Ovary (tissue), 9 donors: ENCODE data around the gene STAC2. TPM values are rescaled to one million over a fixed set of nuclear protein-coding genes. Genes with fewer than 3 reads are reported as not detected.
"Not testable (repeated sequence)": the region's sequence is repeated elsewhere in the genome, so short reads cannot be mapped to it uniquely, and the experiment has no call there.

ENCODE experiments used
- DNase-seq, 5 donors: peaks; one replicate each; pipeline ENCODE4 v3.0.0-alpha.2; 2019 to 2020
- H3K27ac ChIP-seq, 2 donors: fragments of 200-600 bp; one replicate each; pipeline versions ENCODE4 v1.5.1 to v1.8.0; 2019 to 2022
- H3K27me3 ChIP-seq: fragments of 200-600 bp; one replicate; pipeline ENCODE4 v1.8.0; 2022
- H3K36me3 ChIP-seq: fragments of 200-600 bp; sonication (generic); one replicate; pipeline ENCODE4 v1.5.1; 2019
- H3K4me1 ChIP-seq: one replicate; pipeline ENCODE4 v1.8.1; 2013; ENCODE audit warnings: mild to moderate bottlenecking, moderate library complexity; ENCODE audit not compliant: insufficient read depth
- H3K4me3 ChIP-seq: fragments of 200-600 bp; sonication (generic); one replicate; pipeline ENCODE4 v1.5.1; 2017
- H3K9me3 ChIP-seq, 2 donors: fragments of 200-600 bp in 1 of 2; sonication (generic) in 1 of 2; one replicate each; pipeline versions ENCODE4 v1.5.1 to v1.8.1; 2013 to 2019; ENCODE audit warnings: mild to moderate bottlenecking in 1 of 2, moderate library complexity in 1 of 2
- EP300 ChIP-seq: sonication (generic); formaldehyde crosslinking; IDR thresholded peaks from one replicate; pipeline ENCODE4 v1.6.1; 2017; ENCODE audit warnings: antibody characterized with exemption
- POLR2A ChIP-seq: fragments of 450-650 bp; IDR thresholded peaks from one replicate; pipeline ENCODE4 v1.6.1; 2017; ENCODE audit warnings: antibody characterized with exemption, mild to moderate bottlenecking, moderate library complexity
- WGBS, 3 donors: extraction: QIAGEN DNeasy Blood & Tissue Kit in 1 of 3; methylation state at CpG; one replicate each; pipeline versions ENCODE4 v1.1.5 to v1.1.7; 2013 to 2017; 5-methylcytosine and 5-hydroxymethylcytosine counted together
- intact Hi-C, 4 donors: fragments of 100-400 bp; cut with DNase I; formaldehyde crosslinking; loops; one replicate each; pipeline versions ENCODE4 v1.11.0 to v1.15.1; 2022 to 2023
- polyA plus RNA-seq, 2 donors: library from polyadenylated mRNA; stranded (reverse); fragments of 200-250 nt in 1 of 2; fragments of 350-450 nt in 1 of 2; fragmentation: Illumina TruSeq in 1 of 2; extraction: RNeasy Lipid Tissue Mini Kit (QIAGEN cat#74804) in 1 of 2; gene quantifications; one replicate each; pipeline ENCODE4 v1.2.3, GENCODE V29; 2013 to 2014
- total RNA-seq, 7 donors: library from RNA; depleted of rRNA in 2 of 7; stranded (reverse); fragments of >200 nt in 2 of 7; fragmentation: NEBNext Ultra II Directional in 3 of 7; extraction: Animal tissue kit (Norgen Biotek cat#: 25700) in 3 of 7; gene quantifications; one replicate each; pipeline versions ENCODE4 v1.1.0 to v1.2.4, GENCODE V29; 2016 to 2023
- TF ChIP-seq, protein P1 (sequence below), 3 donors: fragments of 450-650 bp in 2 of 3; fragments of 200-600 bp in 1 of 3; IDR thresholded peaks; one replicate each; pipeline versions ENCODE4 v1.5.1 to v1.8.0; 2016 to 2022; ENCODE audit warnings: antibody characterized with exemption in 3 of 3, mild to moderate bottlenecking in 1 of 3
- donor health status: DM: no; HTN: no; CAD: no; lungs with moderate emphysema.
- donor health status: DM: no; HTN: no; CAD: no.
- donor health status: Bipolar disorder and iron deficiency.
- donor health status: DM: yes; HTN: yes; CAD: no.
- donor health status: DM: no; HTN: no; CAD: no.
- donor health status: DM: yes; HTN: yes; CAD: no.

The STAC2 gene
- total and polyA plus RNA-seq, 9 donors, result 0.29 to 5.4 (median 0.70) TPM; not detected in 1

DNA sequence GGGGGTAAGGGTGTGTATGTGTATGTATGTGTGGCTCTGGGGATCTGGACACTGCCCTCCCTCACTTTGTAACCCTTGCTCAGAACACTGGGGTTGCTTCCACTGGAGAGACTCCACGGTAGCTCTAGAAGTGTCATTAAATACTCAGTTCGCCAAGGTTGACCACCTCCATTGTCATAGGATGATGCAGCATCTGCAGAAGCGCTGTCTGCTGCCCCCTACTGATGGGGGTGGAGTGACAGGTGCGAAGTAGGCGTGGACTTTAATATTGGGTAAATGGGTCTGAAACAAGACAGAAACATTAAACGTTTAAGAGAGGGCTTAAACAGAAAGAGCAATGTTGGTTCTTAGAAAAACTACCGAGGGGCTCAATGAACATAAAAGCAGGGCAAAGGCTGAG is 35.5 kb upstream of the STAC2 start:
- H3K4me1 ChIP-seq, result no peaks in the 10 kb centered on the region
- no peaks in the 10 kb centered on the region for H3K27me3 ChIP-seq
- no peak for DNase-seq
- no peak for TF ChIP-seq EP300
- TF ChIP-seq POLR2A, result no peak
- TF ChIP-seq, protein P1, sequence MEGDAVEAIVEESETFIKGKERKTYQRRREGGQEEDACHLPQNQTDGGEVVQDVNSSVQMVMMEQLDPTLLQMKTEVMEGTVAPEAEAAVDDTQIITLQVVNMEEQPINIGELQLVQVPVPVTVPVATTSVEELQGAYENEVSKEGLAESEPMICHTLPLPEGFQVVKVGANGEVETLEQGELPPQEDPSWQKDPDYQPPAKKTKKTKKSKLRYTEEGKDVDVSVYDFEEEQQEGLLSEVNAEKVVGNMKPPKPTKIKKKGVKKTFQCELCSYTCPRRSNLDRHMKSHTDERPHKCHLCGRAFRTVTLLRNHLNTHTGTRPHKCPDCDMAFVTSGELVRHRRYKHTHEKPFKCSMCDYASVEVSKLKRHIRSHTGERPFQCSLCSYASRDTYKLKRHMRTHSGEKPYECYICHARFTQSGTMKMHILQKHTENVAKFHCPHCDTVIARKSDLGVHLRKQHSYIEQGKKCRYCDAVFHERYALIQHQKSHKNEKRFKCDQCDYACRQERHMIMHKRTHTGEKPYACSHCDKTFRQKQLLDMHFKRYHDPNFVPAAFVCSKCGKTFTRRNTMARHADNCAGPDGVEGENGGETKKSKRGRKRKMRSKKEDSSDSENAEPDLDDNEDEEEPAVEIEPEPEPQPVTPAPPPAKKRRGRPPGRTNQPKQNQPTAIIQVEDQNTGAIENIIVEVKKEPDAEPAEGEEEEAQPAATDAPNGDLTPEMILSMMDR (IDR thresholded peaks at IDR 0.05), result no peak
- H3K4me3 ChIP-seq, result no peak overlapping the region
- no peaks in the 10 kb centered on the region for H3K36me3 ChIP-seq
- no peaks in the 10 kb centered on the region for H3K9me3 ChIP-seq
- 79 to 81% (median 81%) methylated on average over 7 of the region's 7 CpGs for WGBS, 3 donors
- intact Hi-C loops, result no loop called here
- H3K27ac ChIP-seq, result no peak overlapping the region

DNA sequence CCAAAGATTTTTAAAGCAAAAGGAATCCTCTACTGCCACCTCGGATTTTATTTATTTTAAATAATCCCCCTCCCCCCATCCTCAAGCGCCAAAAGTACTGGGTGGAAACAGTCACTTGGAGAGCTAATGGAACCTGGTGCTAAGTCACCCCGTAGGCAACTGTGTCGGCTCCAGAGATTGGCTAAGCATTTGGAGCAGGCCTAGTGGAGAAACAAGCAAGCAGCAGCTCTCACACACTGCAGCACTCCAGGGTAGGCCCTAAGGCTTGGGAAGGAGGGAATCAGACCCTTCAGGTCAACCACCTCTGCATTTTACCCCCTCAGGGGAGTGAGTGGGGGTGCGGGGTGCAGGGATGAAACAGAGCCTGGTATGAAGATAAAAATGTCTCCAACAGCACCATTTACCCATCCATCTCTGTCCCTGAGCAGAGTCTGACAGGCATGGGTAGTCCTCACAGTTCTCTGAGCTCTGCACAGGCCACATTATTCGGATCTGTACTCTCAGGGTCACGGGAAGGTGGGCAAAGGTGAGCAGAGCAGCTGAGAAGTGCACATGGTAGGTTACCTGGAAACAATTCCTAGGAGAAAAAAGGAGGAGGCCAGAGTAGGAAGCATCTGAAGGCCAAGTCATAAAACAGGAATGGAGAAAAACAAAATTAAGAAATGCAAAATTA is 27.2 kb upstream of the STAC2 start:
- Histone ChIP-seq H3K4me3 (no peak overlapping the region), H3K27me3 (no peaks in the 10 kb centered on the region), H3K4me1 (no peaks in the 10 kb centered on the region), H3K27ac (no peak overlapping the region), H3K9me3 (no peaks in the 10 kb centered on the region), H3K36me3 (no peaks in the 10 kb centered on the region)
- TF ChIP-seq EP300 (no peak), POLR2A (no peak)
- TF ChIP-seq, protein P1 (IDR thresholded peaks at IDR 0.05), result no peak
- WGBS, 3 donors, result 56 to 67% (median 61%) methylated on average over 7 of the region's 7 CpGs
- intact Hi-C loops, result no loop called here
- DNase-seq, result no peak

GRCh38 chr17:39251997-39252396 is 26.3 kb upstream of the STAC2 start:
- intact Hi-C loops, result no loop called here
- H3K36me3 ChIP-seq, result no peaks in the 10 kb centered on the region
- TF ChIP-seq, protein P1 (IDR thresholded peaks at IDR 0.05), result no peak
- TF ChIP-seq EP300 (no peak), POLR2A (no peak)
- WGBS, 3 donors, result 74 to 78% (median 75%) methylated on average over 1 of the region's 1 CpG
- no peaks in the 10 kb centered on the region for H3K27me3 ChIP-seq
- no peaks in the 10 kb centered on the region for H3K4me1 ChIP-seq
- no peak overlapping the region for H3K4me3 ChIP-seq
- H3K27ac ChIP-seq, result no peak overlapping the region
- DNase-seq, result no peak
- no peaks in the 10 kb centered on the region for H3K9me3 ChIP-seq

DNA sequence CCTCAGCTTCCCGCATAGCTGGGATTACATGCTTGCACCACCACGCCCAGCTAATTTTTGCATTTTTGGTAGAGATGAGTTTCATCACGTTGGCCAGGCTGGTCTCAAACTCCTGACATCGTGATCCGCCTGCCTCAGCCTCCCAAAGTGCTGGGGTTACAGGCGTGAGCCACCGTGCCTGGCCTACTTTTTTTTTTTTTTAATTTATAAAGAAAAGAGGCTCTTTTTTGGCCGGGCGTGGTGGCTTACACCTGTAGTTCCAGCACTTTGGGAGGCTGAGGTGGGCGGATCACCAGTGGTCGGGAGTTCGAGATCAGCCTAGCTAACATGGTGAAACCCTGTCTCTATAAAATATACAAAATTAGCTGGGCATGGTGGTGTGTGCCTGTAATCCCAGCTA is 24.3 kb upstream of the STAC2 start:
- 92 to 94% (median 94%) methylated on average over 12 of the region's 12 CpGs for WGBS, 3 donors
- H3K27me3 ChIP-seq, H3K4me3 ChIP-seq, H3K27ac ChIP-seq, H3K9me3 ChIP-seq, intact Hi-C loops, H3K4me1 ChIP-seq, DNase-seq, H3K36me3 ChIP-seq: not testable (repeated sequence)

DNA sequence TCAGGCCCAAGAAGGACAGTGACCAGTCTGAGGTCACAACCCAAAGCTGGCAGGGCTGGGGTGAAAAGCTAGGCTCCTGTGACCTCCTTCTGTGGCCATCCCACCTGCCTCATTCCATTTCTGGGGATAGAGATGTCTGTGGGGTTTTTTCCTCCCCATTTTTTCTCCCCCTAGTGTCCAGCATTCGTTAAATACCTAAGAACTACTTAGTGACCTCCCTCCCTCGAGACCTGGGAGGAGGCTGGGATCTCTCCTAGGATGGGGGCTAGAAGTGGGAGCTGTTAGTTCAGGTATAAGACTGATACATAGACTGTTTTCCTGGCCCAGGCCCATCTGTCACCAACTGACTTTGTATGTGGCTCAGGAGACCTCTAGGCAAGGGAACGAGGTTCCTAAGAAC is 20.5 kb upstream of the STAC2 start:
- Histone ChIP-seq H3K36me3 (no peaks in the 10 kb centered on the region), H3K27ac (no peak overlapping the region), H3K4me3 (no peak overlapping the region), H3K27me3 (no peaks in the 10 kb centered on the region), H3K4me1 (no peaks in the 10 kb centered on the region), H3K9me3 (no peaks in the 10 kb centered on the region)
- WGBS, 3 donors, result 29 to 37% (median 29%) methylated on average over 3 of the region's 3 CpGs
- intact Hi-C loops, result loop anchor here in 1 of 4 donors (10.0 kb wide), 2 partner anchors 51 to 281 kb away; partner anchors contain the start of genes CACNB1 and FBXO47
- DNase-seq, result no peak
- no peak for TF ChIP-seq POLR2A
- TF ChIP-seq EP300, result no peak
- TF ChIP-seq, protein P1 (IDR thresholded peaks at IDR 0.05), result no peak
